ENCODE data around the gene ACP7.
"Not testable (repeated sequence)": the region's sequence is repeated elsewhere in the genome, so short reads cannot be mapped to it uniquely, and the experiment has no call there.

The ACP7 gene

GRCh38 chr19:39083983-39084731, at the start of gene ACP7:
Gene ACP7, plus strand, starts transcription at chr19:39084368. Its CDS starts 902 bp downstream, at chr19:39085270.
- DNase-seq: no peak

- DNase-seq: no peak
Measured at GRCh38 chr19:39036581-39036980, 47.6 kb upstream of the ACP7 start.

GRCh38 chr19:39037194-39037593, 47.0 kb upstream of the ACP7 start:
- DNase-seq: no peak

- no peak for DNase-seq
Measured at GRCh38 chr19:39038098-39038497, 46.1 kb upstream of the ACP7 start.

- no peak for DNase-seq
Measured at GRCh38 chr19:39045506-39045905, 38.7 kb upstream of the ACP7 start.

- no peak for DNase-seq
Measured at GRCh38 chr19:39046037-39046821, 37.9 kb upstream of the ACP7 start.

- no peak for DNase-seq
Measured at GRCh38 chr19:39047073-39047472, 37.1 kb upstream of the ACP7 start.

- DNase-seq: no peak
Measured at GRCh38 chr19:39052243-39052746, 31.9 kb upstream of the ACP7 start.

- no peak for DNase-seq
Measured at GRCh38 chr19:39052846-39053245, 31.3 kb upstream of the ACP7 start.

GRCh38 chr19:39053276-39054090, 30.7 kb upstream of the ACP7 start:
- DNase-seq: no peak

GRCh38 chr19:39054091-39054470, 30.1 kb upstream of the ACP7 start:
- DNase-seq: no peak

- no peak for DNase-seq
Measured at GRCh38 chr19:39057615-39058014, 26.6 kb upstream of the ACP7 start.

- DNase-seq: no peak
Measured at GRCh38 chr19:39059302-39059701, 24.9 kb upstream of the ACP7 start.

- DNase-seq: no peak
Measured at GRCh38 chr19:39060171-39060570, 24.0 kb upstream of the ACP7 start.

- DNase-seq: no peak
Measured at GRCh38 chr19:39064405-39064804, 19.8 kb upstream of the ACP7 start.

GRCh38 chr19:39065928-39066327, 18.2 kb upstream of the ACP7 start:
- DNase-seq: no peak

GRCh38 chr19:39067104-39067503, 17.1 kb upstream of the ACP7 start:
- DNase-seq: no peak

GRCh38 chr19:39068259-39068658, 15.9 kb upstream of the ACP7 start:
- DNase-seq: not testable (repeated sequence)

GRCh38 chr19:39070888-39071287, 13.3 kb upstream of the ACP7 start:
- DNase-seq: no peak

- DNase-seq: no peak
Measured at GRCh38 chr19:39074205-39074692, 9.9 kb upstream of the ACP7 start.

- no peak for DNase-seq
Measured at GRCh38 chr19:39074942-39075341, 9.2 kb upstream of the ACP7 start.

GRCh38 chr19:39077323-39077722, 6.8 kb upstream of the ACP7 start:
- no peak for DNase-seq
